ENCODE data around the gene ACLY.
"Not testable (repeated sequence)": the region's sequence is repeated elsewhere in the genome, so short reads cannot be mapped to it uniquely, and the experiment has no call there.

The ACLY gene

GRCh38 chr17:41910701-41911391 is 7.9 kb downstream of the ACLY start:
- DNase-seq (ENCODE audit: low read depth) = no peak

GRCh38 chr17:41909088-41909487 is 9.7 kb downstream of the ACLY start:
- DNase-seq (ENCODE audit: low read depth) = no peak

- no peak for DNase-seq (ENCODE audit: low read depth)
Measured at GRCh38 chr17:41907633-41908539, 10.9 kb downstream of the ACLY start.

- no peak for DNase-seq (ENCODE audit: low read depth)
Measured at GRCh38 chr17:41907185-41907556, 11.6 kb downstream of the ACLY start.

DNA sequence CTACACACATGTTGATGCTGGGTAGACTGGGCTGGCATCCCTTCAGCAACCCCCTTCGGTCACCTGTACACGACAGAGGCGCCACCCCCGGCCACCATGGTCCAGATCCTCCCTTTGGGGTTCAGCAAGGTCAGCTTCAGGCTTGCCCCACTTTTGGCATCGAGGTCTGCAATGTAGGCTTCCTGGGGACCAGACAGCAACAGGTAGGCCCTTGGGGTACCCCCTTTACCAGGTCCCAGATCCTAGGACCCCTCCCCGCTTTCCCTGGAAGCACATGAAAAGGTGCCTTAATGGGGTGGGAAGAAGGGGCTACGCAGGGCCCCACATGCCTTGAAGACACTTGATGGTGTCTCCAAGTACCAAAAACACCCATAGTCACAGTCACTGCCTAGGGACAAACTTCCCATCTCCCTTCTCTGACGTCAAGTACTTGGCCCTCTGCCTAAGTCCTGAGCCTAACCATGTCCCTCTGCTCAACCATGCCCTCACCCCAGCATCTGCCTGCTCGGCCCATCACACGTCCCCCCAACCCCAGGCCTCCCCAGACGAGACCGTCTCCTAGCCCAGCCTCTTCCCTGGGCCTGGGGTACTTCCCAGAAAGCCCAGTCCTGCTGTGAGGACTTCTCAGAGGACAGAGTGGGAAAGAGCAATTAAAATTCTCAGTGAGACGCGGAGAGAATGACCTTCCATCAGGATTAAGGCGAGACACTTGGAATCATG is 12.1 kb downstream of the ACLY start:
- DNase-seq (ENCODE audit: low read depth) = no peak

GRCh38 chr17:41905172-41905571 is 13.6 kb downstream of the ACLY start:
- no peak for DNase-seq (ENCODE audit: low read depth)

- DNase-seq (ENCODE audit: low read depth) = no peak
Measured at GRCh38 chr17:41904242-41904841, 14.4 kb downstream of the ACLY start.

GRCh38 chr17:41901646-41902045 is 17.1 kb downstream of the ACLY start:
- no peak for DNase-seq (ENCODE audit: low read depth)

DNA sequence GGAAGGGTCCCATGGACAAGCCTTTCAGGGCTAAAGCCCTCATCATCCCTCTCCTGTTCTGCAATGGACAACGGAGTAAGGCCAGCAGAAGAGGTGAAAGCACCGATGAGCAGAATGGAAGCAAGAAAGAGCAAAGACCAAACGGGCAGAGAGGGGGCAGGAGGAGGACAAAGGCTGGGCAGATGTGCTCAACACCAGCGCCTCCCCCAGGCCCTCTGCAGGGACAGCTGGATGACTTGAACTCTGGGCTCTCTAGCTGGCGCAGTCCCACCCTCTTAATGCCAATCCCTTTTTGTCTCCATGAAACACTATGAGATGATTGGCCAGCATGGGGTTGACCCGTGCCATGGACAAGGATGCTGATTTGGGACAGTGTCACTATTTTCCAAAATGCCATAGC is 22.0 kb downstream of the ACLY start:
- DNase-seq (ENCODE audit: low read depth) = no peak

- DNase-seq (ENCODE audit: low read depth) = no peak
Measured at GRCh38 chr17:41895617-41896016, 23.1 kb downstream of the ACLY start.

DNA sequence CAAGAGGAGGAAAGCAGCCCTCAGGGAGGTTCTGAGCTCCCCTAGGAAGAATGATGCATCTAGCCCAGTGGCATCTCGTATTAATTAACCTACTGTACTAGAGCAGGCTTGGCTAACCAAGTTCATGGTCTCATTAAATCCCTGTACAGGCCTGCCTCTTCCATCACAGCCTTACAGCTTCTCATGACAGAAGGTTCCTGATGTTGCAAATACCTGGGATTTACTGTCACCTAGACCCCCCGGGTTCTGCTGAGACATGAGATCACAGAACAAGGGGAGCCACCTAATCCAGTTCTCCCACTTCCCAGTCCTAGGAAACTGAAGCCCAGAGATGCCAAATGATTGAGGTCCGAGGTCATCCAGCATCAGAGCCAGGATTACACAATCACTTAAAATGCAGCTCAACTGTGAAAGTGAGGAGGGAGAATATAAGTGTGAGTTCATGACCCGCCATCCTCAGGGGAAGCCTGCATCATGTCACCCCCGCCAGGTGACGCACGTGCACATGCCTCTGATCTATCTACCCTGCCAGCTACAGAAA is 23.9 kb downstream of the ACLY start:
- no peak for DNase-seq (ENCODE audit: low read depth)

GRCh38 chr17:41893384-41893783 is 25.4 kb downstream of the ACLY start:
- no peak for DNase-seq (ENCODE audit: low read depth)

GRCh38 chr17:41892021-41892376 is 26.8 kb downstream of the ACLY start:
- no peak for DNase-seq (ENCODE audit: low read depth)

GRCh38 chr17:41891135-41892020 is 27.4 kb downstream of the ACLY start:
- DNase-seq (ENCODE audit: low read depth) = no peak

- no peak for DNase-seq (ENCODE audit: low read depth)
Measured at GRCh38 chr17:41888332-41888965, 30.3 kb downstream of the ACLY start.

DNA sequence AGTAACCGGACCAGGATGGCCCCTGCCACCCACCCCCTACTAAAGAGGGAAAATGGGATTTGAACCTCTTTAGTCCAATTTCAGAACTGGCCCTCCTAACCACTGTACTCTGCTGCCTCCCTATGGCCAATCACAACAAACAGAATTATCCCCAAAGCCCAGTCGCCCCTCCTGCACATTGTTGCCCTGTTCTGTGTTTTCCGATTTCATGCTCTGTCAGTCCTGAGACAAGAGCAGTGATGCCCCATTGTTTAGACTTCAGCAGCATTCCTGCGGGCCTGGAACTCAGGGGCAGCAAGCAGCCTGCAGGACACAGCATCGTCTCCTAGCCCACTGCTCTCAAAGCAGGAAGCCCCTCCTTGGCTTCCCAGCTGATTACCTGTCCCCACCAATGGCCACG is 33.0 kb downstream of the ACLY start:
- no peak for DNase-seq (ENCODE audit: low read depth)

- no peak for DNase-seq (ENCODE audit: low read depth)
Measured at GRCh38 chr17:41882756-41883155, 36.0 kb downstream of the ACLY start.

DNA sequence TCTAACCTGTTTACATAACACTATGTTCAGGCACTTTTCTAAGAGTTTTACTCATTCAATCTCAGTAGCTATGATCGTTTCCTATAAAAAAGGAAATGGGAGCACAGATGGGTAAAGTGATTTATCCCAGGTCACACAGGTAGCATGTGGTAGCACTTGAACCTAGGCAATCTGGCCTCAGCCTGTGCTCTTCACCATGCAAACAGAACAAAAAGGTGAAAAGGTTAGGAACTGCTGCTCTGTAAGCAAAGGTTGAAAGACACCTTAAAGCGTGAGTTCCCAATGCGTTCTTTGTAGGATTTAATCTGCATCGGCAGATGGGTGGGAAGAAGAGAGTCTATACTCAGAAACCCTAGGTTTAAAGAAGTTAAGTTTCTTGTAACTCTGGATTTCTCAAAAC is 38.6 kb downstream of the ACLY start:
- no peak for DNase-seq (ENCODE audit: low read depth)

DNA sequence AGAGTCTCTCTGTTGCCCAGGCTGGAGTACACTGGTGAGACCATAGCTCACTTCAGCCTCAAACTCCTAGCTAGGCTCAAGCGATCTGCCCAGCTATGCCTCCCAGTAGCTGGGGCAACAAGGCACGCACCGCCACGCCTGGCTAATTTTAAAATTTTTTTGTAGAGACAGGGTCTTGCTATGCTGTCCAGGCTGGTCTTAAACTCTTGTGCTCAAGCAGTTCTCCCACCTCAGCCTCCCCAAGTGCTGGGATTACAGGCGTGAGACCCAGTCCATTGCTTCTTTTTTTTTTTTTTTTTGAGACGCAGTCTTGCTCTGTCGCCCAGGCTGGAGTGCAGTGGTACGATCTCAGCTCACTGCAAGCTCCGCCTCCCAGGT is 44.5 kb downstream of the ACLY start:
- DNase-seq (ENCODE audit: low read depth) = not testable (repeated sequence)

DNA sequence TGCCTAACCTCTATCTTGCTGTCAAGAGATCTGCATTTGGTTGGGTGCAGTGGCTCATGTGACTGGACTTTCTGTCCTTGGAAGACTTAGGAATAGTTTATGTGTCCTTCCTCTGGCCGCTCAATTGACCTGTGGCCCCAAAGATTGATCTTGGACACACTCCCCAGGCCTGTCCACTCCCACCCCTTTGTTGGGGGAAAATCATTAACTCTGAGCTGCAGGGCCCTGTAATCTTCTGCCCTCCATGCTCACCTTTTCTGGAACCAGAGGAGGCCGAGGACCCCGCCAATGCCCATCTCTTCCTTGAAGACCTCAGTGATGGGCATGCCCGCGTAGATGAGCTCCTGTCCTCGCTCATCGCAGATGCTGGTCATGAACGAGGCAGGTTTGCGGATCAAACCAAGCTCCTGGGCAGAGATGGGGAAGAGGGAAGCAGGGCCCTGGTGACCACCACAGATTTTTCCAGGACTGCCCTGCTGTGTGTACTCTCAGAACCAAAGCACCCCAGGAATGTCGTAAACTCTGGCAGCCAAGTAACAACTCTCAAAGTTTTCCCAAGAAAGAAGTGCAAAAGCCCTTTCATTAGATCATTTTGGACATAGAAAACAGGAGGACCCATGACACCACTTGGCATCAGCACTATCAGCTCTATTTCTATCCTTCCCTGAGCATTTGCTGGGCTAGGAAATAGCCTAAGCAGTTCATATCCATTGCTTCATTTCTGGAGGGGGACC is 45.0 kb downstream of the ACLY start:
- no peak for DNase-seq (ENCODE audit: low read depth)
